GM19324 (cell line): ENCODE measurements around the gene CREBL2.

ENCODE experiments used
- ATAC-seq: cut with Tn5 transposase; IDR thresholded peaks from one replicate; pipeline ENCODE4 v1.9.1; 2021; ENCODE audit warnings: mild to moderate bottlenecking, moderate library complexity; ENCODE audit not compliant: unreplicated experiment, low FRiP score

CREBL2 gene

GRCh38 chr12:12669020-12669419, 57.3 kb downstream of the CREBL2 start:
- no peak for ATAC-seq

GRCh38 chr12:12671850-12672660, 60.4 kb downstream of the CREBL2 start:
- ATAC-seq = no peak

GRCh38 chr12:12673296-12673695, 61.6 kb downstream of the CREBL2 start:
- ATAC-seq = no peak

GRCh38 chr12:12676605-12677004, 64.9 kb downstream of the CREBL2 start:
- ATAC-seq = no peak

- ATAC-seq = no peak
Measured at GRCh38 chr12:12681061-12681765, 69.5 kb downstream of the CREBL2 start.

GRCh38 chr12:12682284-12682683, 70.6 kb downstream of the CREBL2 start:
- no peak for ATAC-seq

GRCh38 chr12:12683136-12683697, 71.5 kb downstream of the CREBL2 start:
- ATAC-seq = no peak

GRCh38 chr12:12683725-12684124, 72.0 kb downstream of the CREBL2 start:
- no peak for ATAC-seq

GRCh38 chr12:12684375-12685106, 72.9 kb downstream of the CREBL2 start:
- ATAC-seq = no peak

- ATAC-seq = no peak
Measured at GRCh38 chr12:12685305-12685704, 73.6 kb downstream of the CREBL2 start.

- ATAC-seq = no peak
Measured at GRCh38 chr12:12686472-12686871, 74.8 kb downstream of the CREBL2 start.

- no peak for ATAC-seq
Measured at GRCh38 chr12:12686925-12687324, 75.2 kb downstream of the CREBL2 start.

- ATAC-seq = no peak
Measured at GRCh38 chr12:12689647-12690300, 78.1 kb downstream of the CREBL2 start.

- ATAC-seq = peak; percentile 47
Measured at GRCh38 chr12:12691549-12691948, 79.9 kb downstream of the CREBL2 start.

- ATAC-seq = no peak
Measured at GRCh38 chr12:12693111-12693671, 81.5 kb downstream of the CREBL2 start.
